ENCODE results near the gene FOXN3.

FOXN3 gene

DNA sequence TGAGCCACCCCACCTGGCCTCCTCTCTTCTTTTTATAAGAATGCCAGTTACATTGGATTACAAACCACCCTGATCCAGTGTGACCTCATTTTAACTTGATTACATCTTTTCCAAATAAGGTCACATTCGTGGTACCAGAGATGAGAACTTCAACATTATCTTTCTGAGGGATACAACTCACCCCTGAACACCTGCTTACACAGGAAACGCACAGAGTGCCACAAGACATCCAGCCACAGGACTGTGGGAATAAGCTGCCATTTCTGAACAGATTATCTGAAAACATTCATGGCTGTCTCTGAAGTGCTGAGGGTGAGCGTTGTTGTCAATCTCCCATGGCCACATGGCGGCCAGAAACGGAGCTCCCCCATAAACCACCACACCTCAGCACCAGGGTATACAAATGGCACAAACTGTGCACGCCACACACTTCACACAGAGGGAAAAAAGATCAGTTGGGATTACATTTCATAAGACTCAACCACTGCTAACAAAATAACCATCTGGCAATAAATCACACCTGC lies 23.7 kb downstream of the FOXN3 start:
- DNase-seq: no peak
- in situ Hi-C loops (cut with HindIII; ENCODE audit: low pct_ligation_motif_present, low pct_unique_long_range_greater_than_20kb, low sequenced_read_pairs): no loop called here

DNA sequence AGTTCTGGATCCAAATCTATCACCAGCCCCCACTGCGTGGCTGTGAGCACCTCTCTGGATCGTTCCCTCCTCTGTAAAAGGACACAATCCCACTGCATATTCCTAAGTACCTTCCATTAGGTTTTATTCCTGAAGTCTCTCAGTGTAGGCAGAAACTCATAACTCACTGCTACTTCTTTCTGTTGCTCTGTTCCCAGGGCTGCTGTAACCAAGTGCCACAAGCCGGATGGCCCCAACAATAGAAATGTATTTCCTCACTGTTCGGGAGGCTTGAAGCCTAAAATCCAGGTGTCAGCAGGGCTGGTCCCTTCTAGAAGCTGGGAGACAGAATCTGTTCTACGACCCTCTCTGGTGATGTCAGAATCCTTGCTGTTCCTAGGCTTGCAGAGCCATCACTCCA lies 24.9 kb downstream of the FOXN3 start:
- in situ Hi-C loops (cut with HindIII; ENCODE audit: low pct_ligation_motif_present, low pct_unique_long_range_greater_than_20kb, low sequenced_read_pairs): no loop called here
- DNase-seq: no peak

DNA sequence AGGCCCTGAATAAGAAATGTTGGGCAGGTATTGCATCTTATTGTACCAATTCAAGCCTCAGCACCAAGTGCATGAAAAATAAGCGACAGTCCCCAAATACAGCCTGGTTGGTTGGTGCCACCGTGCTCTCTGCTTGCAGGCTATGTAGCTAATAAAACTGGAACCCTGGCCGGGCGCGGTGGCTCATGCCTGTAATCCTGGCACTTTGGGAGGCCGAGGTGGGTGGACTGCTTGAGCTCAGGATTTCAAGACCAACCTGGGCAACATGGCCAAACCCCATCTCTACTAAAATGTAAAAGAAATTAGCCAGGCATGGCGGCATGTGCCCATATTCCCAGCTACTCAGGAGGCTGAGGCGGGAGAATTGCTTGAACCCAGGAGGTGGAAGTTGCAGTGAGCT lies 25.5 kb downstream of the FOXN3 start:
- in situ Hi-C loops (cut with HindIII; ENCODE audit: low pct_ligation_motif_present, low pct_unique_long_range_greater_than_20kb, low sequenced_read_pairs): no loop called here
- DNase-seq: no peak

DNA sequence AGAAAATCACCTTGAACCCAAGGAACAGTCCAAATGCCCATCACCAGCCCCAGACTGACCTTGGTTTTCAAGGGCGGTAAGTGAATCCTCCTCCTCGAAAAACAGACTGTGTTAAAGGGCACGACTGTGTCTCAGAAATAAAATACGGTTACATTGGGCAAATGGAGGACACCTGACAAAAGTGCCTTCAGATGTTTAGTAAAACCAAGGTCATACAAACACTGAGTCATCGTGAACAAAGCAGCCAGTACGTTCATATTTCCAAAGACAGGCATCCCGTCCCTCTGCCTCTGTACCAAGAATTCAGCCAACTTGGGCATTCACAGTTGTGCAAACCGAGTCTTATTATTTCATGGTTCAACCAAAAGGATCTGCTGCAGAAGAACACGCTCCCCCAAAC lies 25.9 kb downstream of the FOXN3 start:
- no peak for DNase-seq
- in situ Hi-C loops (cut with HindIII; ENCODE audit: low pct_ligation_motif_present, low pct_unique_long_range_greater_than_20kb, low sequenced_read_pairs): no loop called here

DNA sequence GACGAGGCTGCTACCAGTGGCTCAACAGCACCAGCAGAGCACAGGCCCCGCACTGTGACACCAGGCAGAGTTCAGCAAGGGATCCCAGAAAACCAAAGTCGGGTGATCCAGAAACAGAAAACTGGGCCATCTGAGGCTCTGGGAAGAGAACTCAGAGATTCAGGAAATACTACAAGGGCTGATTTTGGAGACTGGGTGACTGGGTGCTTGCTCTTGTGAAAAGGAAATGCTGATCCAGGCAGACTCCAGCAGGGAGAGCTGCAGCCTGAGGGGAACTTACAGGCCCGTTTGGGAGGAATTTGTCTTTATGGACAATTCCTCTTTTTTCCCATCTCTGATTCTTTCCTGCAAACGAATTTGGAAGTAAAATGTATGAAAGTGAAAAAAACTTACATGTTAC lies 28.2 kb downstream of the FOXN3 start:
- no peak for DNase-seq
- in situ Hi-C loops (cut with HindIII; ENCODE audit: low pct_ligation_motif_present, low pct_unique_long_range_greater_than_20kb, low sequenced_read_pairs): no loop called here

DNA sequence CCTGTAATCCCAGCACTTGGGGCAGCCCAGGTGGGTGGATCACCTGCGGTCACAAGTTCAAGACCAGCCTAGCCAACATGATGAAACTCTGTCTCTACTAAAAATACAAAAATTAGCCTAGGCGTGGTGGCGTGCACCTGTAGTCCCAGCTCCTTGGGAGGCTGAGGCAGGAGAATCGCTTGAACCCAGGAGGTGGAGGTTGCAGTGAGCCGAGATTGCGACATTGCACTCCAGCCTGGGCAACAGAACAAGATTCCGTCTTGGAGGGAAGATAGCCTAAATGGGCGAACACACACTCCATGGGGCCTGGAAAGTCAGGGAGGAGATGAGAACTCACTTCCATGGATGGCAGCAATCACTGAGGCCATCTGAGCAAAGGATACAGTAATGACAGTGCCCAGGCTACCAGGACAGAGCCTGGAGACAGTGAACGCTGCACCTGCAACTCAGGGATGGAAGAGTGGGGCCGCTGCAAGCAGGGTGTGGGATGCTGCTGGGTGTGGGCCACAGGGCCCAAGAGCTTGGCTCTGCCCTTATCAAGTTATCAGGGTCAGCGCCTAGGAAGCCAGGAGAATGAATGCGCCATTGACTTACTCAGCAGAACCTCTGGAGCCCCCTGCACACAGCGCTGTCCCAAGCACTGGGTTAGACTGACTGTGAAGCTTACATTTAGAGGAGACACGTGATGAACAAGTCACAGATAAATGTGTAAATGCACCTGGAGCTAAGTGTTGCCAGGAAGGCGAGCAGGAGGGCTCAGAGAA lies 28.9 kb downstream of the FOXN3 start:
- no peak for DNase-seq
- in situ Hi-C loops (cut with HindIII; ENCODE audit: low pct_ligation_motif_present, low pct_unique_long_range_greater_than_20kb, low sequenced_read_pairs): no loop called here

DNA sequence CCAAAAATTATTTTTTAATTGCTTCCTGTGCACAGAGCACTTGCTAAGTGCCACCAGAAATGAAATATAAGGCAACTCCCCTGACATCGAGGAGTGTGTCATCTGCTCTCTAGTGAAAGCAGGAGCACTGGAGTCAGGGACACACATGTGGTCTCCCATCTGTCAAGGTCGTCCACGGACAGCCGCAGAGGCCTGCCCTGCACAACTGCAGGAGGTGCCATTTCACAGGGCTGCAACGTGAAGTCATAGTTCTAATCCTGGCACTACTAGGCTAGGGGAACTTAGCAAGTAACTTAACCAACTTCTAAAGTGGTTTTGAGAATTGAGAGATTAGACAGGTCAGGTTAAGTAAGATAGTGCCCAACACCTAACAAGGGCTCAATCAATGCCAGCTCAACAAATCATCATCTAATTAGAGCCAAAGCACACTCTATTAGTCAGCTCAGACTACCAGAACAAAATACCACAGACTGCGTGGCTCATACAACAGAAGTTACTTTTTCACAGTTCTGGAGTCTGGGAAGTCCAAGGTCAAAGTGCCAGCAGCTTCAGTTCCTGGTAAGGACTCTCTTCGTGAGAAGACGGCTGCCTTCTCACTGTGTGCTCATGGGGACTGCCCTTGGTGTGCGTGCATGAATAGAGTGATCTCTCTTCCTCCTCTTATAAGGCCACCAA lies 30.7 kb downstream of the FOXN3 start:
- in situ Hi-C loops (cut with HindIII; ENCODE audit: low pct_ligation_motif_present, low pct_unique_long_range_greater_than_20kb, low sequenced_read_pairs): no loop called here
- DNase-seq: no peak

DNA sequence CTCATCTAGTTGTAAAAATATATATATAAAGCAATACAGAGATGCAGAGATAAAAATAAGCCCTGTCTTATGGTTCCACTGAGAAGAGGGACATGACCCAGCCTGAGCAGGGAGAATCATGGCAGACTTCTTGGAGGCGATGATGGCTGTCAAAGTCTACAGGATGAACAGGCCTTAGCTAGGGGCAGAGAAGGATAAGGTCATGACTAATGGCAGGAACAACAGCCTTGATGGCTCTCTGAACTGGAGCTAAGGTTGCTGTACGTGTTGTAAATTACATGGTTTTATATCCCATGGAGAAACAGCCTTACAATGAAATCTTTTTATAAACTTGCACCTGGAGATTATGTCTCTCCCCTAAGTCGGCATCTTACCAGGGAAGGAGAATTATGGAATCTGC lies 32.4 kb downstream of the FOXN3 start:
- no peak for DNase-seq
- in situ Hi-C loops (cut with HindIII; ENCODE audit: low pct_ligation_motif_present, low pct_unique_long_range_greater_than_20kb, low sequenced_read_pairs): no loop called here

DNA sequence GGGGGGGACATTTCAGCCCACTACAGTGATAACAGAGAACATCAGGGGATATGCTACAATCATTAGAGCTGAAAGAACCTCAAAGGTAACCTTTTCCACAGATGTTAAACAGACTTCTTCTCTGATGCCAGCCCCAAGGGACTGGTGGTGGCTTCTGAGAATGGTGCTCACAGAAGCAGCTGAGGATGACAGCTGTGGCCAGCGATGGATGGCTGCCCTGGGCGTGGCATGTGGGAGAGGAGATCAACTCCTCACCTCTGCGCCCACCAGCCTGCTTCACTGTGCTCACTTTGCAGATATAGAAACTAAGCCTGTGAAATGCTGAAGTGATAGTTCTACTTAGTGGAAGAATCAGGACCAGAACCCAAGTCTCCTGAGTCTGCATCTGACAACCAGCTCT lies 33.0 kb downstream of the FOXN3 start:
- no peak for DNase-seq
- in situ Hi-C loops (cut with HindIII; ENCODE audit: low pct_ligation_motif_present, low pct_unique_long_range_greater_than_20kb, low sequenced_read_pairs): no loop called here

DNA sequence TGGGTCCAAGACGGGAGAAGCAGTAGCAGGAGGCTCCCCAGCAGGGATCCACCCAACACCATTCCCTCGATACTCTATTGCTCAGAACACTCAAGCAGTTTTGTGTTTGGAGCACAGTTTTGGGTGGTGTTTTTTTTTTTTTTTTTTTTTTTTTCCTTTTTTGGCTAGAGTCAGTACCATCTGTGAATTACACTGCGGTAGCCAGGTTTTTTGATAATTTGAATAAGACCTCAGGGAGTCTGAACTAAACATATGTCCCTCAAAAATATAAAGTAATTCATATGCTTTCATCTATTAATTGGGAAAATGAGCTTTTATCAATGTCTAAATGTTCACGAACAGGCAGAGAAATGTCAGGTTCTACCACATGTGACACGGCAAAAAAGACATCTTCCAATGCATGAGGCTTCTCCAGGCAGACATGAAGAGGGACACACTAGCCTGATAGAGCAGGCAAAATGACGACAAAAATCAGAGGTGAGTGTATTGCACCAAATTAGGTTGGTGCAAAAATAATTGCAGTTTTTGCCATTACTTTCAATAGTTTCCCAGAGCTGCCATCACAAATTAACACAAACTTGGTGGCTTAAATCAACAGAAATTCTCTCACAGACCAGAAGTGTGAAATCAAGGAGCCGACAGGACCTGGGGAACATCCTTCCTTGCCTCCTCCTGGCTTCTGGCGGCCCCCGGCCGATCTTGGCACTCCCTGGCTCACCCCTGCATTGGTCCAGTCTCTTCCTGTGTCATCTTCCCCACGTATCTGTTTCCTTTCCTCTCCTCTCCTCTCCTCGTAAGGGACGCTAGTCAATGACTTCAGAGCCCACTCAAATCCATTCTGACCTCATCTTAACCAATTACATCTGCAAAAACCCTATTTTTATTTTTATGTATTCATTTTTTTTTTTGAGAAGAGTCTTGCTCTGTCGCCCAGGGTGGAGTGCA lies 33.9 kb downstream of the FOXN3 start:
- in situ Hi-C loops (cut with HindIII; ENCODE audit: low pct_ligation_motif_present, low pct_unique_long_range_greater_than_20kb, low sequenced_read_pairs): no loop called here
- no peak for DNase-seq

DNA sequence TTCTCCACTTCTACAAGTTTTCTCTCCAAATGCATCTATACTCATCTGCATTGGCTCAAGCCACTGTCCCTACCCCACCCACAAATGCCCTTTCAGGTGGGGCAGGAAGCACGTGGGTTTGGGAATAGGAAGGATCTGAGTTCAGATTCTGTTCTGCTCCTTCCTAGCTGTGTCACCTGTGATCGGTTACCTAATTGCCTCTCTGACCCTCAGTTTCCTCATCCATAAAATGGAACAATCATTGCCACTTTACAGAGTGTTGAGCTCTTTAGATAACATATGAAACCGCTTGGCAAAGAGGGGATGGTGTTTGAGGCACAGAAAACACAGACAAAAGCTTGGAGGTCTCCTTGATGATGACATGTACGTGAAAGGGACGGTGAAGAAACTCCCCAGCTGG lies 34.5 kb downstream of the FOXN3 start:
- in situ Hi-C loops (cut with HindIII; ENCODE audit: low pct_ligation_motif_present, low pct_unique_long_range_greater_than_20kb, low sequenced_read_pairs): no loop called here
- DNase-seq: no peak

DNA sequence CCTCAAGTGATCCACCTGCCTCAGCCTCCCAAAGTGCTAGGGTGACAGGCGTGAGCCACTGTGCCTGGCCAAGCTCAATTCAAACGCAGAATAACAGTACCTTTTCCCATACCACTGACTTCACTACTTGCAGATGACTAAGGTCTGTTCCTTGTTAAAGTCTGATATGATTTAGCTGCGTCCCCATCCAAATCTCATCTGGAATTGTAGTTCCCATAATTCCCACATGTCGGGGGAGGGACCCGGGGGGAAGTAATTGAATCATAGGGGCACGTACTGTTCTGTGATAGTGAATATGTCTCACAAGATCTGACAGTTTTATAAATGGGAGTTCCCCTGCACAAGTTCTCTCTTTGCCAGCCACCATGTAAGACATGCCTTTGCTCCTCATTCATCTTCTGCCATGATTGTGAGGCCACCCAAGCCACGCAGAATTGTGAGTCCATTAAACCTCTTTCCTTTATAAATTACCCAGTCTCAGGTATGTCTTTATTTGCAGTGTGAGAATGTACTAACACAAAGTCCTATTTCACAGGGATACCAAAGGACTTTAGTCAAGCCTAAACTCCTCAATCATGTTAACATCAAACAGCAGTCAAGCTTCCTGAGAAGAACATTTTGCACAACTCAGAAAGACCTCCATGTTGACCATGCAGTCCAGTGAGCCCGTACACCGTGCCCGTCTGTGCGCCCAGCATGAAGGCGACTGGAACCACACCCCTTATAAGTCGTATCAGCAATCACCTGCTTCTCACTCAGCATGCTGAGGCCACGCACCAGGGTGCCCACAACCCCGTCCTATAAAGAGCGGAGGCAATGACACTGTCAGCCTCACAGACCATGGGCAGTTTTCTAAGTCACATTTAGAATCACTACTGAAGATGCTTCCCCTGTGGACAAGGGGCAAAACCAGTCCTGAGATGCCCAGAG lies 36.9 kb downstream of the FOXN3 start:
- in situ Hi-C loops (cut with HindIII; ENCODE audit: low pct_ligation_motif_present, low pct_unique_long_range_greater_than_20kb, low sequenced_read_pairs): no loop called here
- DNase-seq: no peak

DNA sequence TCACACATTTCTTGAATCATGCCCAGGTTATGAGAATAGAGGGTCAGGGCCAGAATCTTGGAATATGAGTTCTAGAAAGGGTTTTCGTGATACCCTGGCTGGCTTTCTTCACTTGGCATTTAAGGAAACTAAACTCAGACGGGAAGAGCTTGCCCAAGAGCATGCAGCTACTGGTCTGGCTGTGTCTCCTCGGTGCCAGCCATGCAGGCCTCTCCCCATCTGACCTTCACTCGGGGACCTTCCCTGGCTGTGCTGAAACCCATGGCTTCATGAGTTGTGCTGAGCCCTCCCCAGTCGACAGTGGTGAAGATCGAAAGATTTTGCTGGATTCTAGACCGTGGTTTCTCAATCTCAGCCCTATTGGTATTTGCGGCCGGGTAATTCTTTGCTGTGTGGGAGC lies 38.0 kb downstream of the FOXN3 start:
- in situ Hi-C loops (cut with HindIII; ENCODE audit: low pct_ligation_motif_present, low pct_unique_long_range_greater_than_20kb, low sequenced_read_pairs): no loop called here
- DNase-seq: no peak

DNA sequence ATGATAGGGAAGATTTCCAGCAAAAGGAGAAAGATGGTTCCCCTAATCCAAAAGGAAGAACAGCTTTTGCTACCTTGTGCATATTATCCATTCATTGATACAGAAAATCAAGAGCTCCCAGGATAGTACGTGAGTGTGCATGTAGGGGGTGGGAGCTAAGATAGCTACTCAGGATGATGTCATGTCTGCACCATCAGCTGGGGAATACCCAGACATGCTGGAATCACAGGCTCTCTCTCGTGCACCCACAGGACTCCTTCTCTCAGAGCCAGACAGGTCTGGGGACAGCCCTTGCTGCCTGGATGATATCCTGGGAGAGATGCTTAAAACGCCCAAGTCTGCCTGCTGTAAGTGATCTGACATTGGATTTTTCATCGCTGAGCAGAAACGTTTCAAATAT lies 38.9 kb downstream of the FOXN3 start:
- no peak for DNase-seq
- in situ Hi-C loops (cut with HindIII; ENCODE audit: low pct_ligation_motif_present, low pct_unique_long_range_greater_than_20kb, low sequenced_read_pairs): no loop called here

DNA sequence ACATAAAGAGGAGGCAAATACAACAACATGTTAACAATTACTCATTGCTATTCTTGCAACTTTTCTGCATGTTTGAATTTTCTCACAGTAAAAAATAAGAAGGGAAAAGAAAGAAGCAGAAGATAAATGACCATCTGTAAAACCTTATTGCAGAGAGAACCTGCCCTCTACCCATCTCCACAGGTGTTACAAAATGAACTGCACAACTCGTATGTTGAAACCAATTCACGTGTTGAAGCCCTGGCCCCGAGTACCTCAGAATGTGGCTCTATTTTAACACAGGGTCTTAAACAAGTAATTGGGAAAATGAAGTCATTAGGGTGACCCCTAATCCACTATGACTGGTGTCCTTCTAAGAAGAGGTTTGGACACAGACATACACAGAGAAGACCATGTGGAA lies 39.5 kb downstream of the FOXN3 start:
- in situ Hi-C loops (cut with HindIII; ENCODE audit: low pct_ligation_motif_present, low pct_unique_long_range_greater_than_20kb, low sequenced_read_pairs): no loop called here
- no peak for DNase-seq

DNA sequence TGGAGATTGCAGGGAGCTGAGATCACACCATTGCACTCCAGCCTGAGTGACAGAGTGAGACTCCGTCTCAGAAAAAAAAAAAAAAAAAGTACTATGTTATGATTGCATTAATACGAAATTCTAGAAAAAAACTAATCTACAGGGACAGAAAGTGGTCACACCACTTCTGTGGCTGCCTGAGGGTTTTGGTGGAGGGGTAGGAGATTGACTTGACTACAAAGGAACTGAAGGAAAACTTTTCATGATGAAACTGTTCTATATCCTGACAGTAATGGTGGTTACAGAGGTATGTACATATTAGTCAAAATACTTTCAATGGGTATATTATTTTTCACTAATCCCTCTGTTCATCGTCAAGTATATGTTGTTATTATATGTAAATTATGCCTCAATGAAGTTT lies 42.1 kb downstream of the FOXN3 start:
- in situ Hi-C loops (cut with HindIII; ENCODE audit: low pct_ligation_motif_present, low pct_unique_long_range_greater_than_20kb, low sequenced_read_pairs): no loop called here
- no peak for DNase-seq

DNA sequence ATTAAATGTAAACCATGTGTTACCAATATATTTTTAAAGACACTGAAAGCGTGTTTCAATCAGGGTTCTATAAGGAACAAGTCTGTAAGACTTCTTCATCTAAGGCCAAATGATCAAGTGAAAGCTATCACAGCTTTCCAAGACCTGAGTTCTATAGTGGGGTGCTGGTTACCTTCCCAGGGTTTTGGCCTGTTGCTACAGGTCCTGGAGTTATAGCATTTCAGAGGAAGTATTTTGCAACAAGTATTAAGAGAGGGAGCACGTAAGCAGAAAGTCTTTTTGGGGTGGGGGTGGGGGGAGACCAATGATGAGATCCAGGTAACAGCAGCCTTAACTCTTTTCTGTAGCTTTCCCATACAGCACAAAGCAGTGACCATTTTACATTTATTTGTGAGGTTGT lies 43.8 kb downstream of the FOXN3 start:
- in situ Hi-C loops (cut with HindIII; ENCODE audit: low pct_ligation_motif_present, low pct_unique_long_range_greater_than_20kb, low sequenced_read_pairs): no loop called here
- DNase-seq: no peak

DNA sequence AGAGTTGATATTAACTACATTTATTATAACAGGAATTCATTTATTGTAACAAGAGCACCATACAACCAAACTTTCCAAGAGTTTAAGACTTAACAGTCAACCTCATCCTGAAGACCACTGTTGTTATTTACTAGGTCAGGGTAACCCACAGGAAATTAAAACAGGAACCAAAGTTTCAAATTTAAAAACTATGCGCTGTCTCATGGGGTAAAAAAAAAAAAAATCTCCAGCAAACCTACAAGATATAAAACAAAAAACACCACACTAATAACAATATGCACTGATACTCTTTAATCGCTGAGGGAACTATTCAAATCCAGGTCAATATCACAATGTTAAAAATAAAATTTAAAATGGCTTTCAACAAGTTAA lies 44.5 kb downstream of the FOXN3 start:
- in situ Hi-C loops (cut with HindIII; ENCODE audit: low pct_ligation_motif_present, low pct_unique_long_range_greater_than_20kb, low sequenced_read_pairs): no loop called here
- DNase-seq: no peak

Data from ACHN (cell line).